CD4-positive, alpha-beta memory T cell (primary cell): Measurements from ENCODE around the gene GPR78. TPM values are rescaled to one million over a fixed set of nuclear protein-coding genes. Genes with fewer than 3 reads are reported as not detected.

Source experiments
- CTCF ChIA-PET: fragments of 350-600 bp; sonication (Branson Sonifier 250); formaldehyde crosslinking; loops from one replicate; lab custom pipeline; 2021; ENCODE audit warnings: inconsistent platforms; ENCODE audit not compliant: partially characterized antibody; lab: Charles Lee
- POLR2A ChIA-PET: fragments of 350-600 bp; sonication (Branson Sonifier 250); formaldehyde crosslinking; loops from one replicate; lab custom pipeline; 2021; ENCODE audit not compliant: partially characterized antibody; lab: Charles Lee
- DNase-seq, 5 donors: peaks; one replicate each; pipeline versions ENCODE4 v3.0.0 to v3.0.0-alpha.2; 2020 to 2022; ENCODE audit warnings: mixed read lengths in 1 of 5
- H3K27ac ChIP-seq: one replicate; pipeline ENCODE4 v1.7.0; 2013; ENCODE audit warnings: low read depth, low read length
- H3K27me3 ChIP-seq: 2 replicates; pipeline ENCODE4 v1.7.0; 2013; ENCODE audit warnings: mild to moderate bottlenecking, low read length, moderate library complexity; ENCODE audit not compliant: insufficient read depth
- H3K36me3 ChIP-seq: 2 replicates; pipeline ENCODE4 v1.7.0; 2013; ENCODE audit warnings: mild to moderate bottlenecking, low read length, moderate library complexity; ENCODE audit not compliant: insufficient read depth
- H3K4me1 ChIP-seq: 2 replicates; pipeline ENCODE4 v1.7.0; 2013; ENCODE audit warnings: mild to moderate bottlenecking, low read length, moderate library complexity; ENCODE audit not compliant: insufficient read depth
- H3K4me3 ChIP-seq, 2 donors: one replicate each; pipeline ENCODE4 v1.7.0; 2013; ENCODE audit warnings: low read length in 2 of 2, mild to moderate bottlenecking in 1 of 2
- H3K9me3 ChIP-seq, 2 donors: one replicate each; pipeline ENCODE4 v1.7.0; 2013; ENCODE audit warnings: low read length in 2 of 2, control low read depth in 1 of 2; ENCODE audit not compliant: control insufficient read depth in 1 of 2
- H3K27ac Mint-ChIP-seq, 7 donors: one replicate each; pipeline ENCODE4 v1.8.0; 2020 to 2021; ENCODE audit warnings: mixed read lengths in 7 of 7, mild to moderate bottlenecking in 6 of 7, inconsistent platforms in 3 of 7, moderate library complexity in 3 of 7
- H3K27me3 Mint-ChIP-seq, 2 donors: one replicate each; pipeline ENCODE4 v1.8.0; 2020 to 2021; ENCODE audit warnings: mixed read lengths in 2 of 2
- H3K36me3 Mint-ChIP-seq, 2 donors: one replicate each; pipeline ENCODE4 v1.8.0; 2020 to 2021; ENCODE audit warnings: mixed read lengths in 2 of 2, inconsistent platforms in 1 of 2, mild to moderate bottlenecking in 1 of 2
- H3K4me1 Mint-ChIP-seq, 4 donors: one replicate each; pipeline ENCODE4 v1.8.0; 2020 to 2021; ENCODE audit warnings: mixed read lengths in 4 of 4, mild to moderate bottlenecking in 1 of 4
- H3K4me3 Mint-ChIP-seq, 8 donors: one replicate each; pipeline ENCODE4 v1.8.0; 2020 to 2021; ENCODE audit warnings: mixed read lengths in 8 of 8, mild to moderate bottlenecking in 7 of 8, moderate library complexity in 6 of 8, inconsistent platforms in 3 of 8
- H3K9me3 Mint-ChIP-seq, 8 donors: one replicate each; pipeline ENCODE4 v1.8.0; 2020 to 2021; ENCODE audit warnings: mixed read lengths in 8 of 8, mild to moderate bottlenecking in 5 of 8, inconsistent platforms in 3 of 8, moderate library complexity in 1 of 8
- intact Hi-C: fragments of 100-400 bp; cut with micrococcal nuclease; formaldehyde crosslinking; loops from one replicate; pipeline ENCODE4 v1.15.1; 2023
- polyA plus RNA-seq, 2 donors: library from polyadenylated mRNA; unstranded; fragments of 300-500 nt; fragmentation: Illumina TruSeq; gene quantifications; one replicate each; pipeline ENCODE4 v1.2.3, GENCODE V29; 2021
- total RNA-seq, 2 experiments: library from RNA; stranded (reverse); gene quantifications; one replicate each; pipeline ENCODE4 v1.2.3, GENCODE V29; 2021

The GPR78 gene
- total and polyA plus RNA-seq, 4 experiments from 2014 or later, result not detected

DNA sequence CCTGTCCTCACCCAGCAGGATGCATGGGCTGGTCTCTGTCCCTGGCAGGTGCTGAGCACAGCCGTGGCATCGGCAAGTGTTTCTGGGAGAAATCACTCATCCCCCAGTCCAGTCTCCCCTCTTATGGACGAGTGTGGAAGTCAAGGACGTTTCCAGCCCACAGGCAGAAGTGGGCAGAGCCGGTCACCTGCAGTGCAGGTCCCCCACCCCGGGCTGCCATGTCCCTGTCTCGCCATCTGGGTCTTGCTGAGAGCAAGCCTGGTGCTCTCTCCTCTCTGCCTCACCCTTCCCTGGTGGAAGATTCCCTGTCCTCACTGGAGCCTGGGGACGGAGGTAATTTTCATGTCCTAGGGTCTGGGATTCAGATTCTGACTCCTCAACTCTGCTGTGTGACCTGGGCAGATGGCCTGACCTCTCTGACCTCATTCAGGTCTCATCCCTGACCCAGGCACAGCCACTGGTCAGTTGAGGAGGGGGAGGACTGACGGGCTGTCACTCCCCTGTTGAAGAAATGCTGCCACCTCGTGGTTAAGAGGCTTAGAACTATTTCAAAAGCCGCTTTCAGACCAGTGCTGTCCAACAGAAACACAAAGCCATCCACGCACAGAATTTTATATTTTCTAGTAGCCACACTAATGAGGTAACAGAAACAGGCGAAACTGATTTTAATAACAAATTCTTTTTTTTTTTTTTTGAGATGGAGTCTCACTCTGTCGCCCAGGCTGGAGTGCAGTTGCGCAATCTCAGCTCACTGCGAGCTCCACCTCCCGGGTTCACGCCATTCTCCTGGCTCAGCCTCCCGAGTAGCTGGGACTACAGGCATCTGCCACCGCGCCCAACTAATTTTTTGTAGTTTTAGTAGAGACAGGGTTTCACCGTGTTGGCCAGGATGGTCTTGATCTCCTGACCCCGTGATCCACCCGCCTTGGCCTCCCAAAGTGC lies 14.2 kb downstream of the GPR78 start:
- H3K27me3 ChIP-seq, result no peaks in the 10 kb centered on the region
- CTCF ChIA-PET, result interaction anchor here (0.7 kb wide), 1 partner anchor 950 kb away, joined by 3 read pairs; no protein-coding TSS in a partner anchor
- H3K27ac ChIP-seq, result no peak overlapping the region
- intact Hi-C loops, result no loop called here
- Mint-ChIP-seq H3K27me3 (peaks cover 17 to 22% of the 10 kb centered on the region in 2 donors), H3K27ac (no peak overlapping the region), H3K4me1 (no peaks in the 10 kb centered on the region), H3K36me3 (no peaks in the 10 kb centered on the region), H3K9me3 (peaks cover 0 to 2% (median 0%) of the 10 kb centered on the region in 8 donors), H3K4me3 (no peak overlapping the region)
- H3K4me3 ChIP-seq, result no peak overlapping the region
- H3K36me3 ChIP-seq, result no peaks in the 10 kb centered on the region
- H3K9me3 ChIP-seq, result no peaks in the 10 kb centered on the region
- no peak for DNase-seq
- H3K4me1 ChIP-seq, result no peaks in the 10 kb centered on the region
- POLR2A ChIA-PET, result no interaction called here

DNA sequence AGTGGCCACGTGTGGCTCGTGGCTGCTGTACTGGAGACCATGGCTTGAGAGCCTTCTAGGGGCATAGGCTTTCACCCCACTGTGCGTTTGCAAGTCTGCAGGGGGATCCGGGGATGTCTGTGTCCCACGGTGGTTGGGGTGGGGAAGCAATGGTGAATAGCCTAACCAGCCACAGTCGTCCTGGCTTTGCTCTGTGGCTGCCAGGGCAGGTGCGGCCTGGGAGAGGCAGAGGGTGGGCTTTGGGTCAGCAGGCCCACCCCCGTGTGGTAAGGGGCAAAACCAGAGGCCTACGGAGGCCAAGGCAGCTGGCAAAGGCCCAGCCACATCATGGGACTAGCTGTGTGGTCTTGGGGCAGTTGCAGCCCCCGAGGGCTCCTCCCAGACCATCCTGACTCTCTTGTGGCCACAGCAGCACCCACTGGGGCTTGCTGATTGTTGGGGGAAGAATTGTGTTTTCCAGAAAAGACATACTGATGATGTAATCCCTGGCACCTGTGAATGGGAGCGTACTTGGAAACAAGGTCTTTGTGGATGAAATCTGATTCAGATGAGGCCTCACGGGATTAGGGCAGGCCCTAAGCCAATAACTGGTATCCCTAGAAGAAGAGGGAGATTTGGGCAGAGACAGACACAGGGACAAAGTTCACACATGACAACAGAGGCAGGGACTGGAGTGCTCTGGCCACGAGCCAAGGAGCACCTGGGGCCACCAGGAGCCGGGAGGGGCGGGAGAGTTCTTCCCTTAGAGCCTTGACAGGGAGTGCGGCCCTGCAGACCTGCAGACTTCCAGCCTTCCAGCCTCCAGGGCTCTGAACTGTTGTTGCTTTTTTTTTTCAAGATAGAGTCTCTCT lies 15.3 kb downstream of the GPR78 start:
- Histone ChIP-seq H3K27me3 (no peaks in the 10 kb centered on the region), H3K36me3 (no peaks in the 10 kb centered on the region)
- peaks cover 13 to 22% of the 10 kb centered on the region in 2 donors for H3K27me3 Mint-ChIP-seq

DNA sequence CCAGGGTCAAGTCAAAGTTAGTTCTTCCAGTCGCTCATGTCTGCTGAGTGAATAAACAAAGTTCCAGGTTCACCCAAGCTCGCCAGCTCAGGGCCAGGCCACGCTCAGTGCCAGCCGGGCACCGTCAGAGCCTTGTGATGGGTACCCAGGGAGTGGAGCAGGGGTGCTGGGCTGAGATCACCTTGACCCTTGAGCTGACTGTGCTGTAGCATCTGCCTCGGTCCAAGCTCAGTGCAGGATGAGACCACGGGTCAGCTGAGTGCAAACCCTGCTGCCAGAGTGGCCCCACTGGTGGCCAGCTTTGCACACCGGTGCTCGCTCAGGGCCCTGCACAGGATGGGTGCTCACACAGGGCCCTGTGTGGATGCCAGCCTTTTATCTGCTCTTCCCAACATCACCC lies 16.7 kb downstream of the GPR78 start:
- ChIA-PET POLR2A (no interaction called here), CTCF (no interaction called here)
- no peaks in the 10 kb centered on the region for H3K4me1 Mint-ChIP-seq
- no peak overlapping the region for H3K4me3 Mint-ChIP-seq
- no peaks in the 10 kb centered on the region for H3K36me3 ChIP-seq
- no peak for DNase-seq
- H3K4me1 ChIP-seq, result no peaks in the 10 kb centered on the region
- no peaks in the 10 kb centered on the region for H3K36me3 Mint-ChIP-seq
- intact Hi-C loops, result no loop called here
- H3K27ac ChIP-seq, result no peak overlapping the region
- peaks cover 0 to 2% (median 0%) of the 10 kb centered on the region in 8 donors for H3K9me3 Mint-ChIP-seq
- peaks cover 13 to 14% of the 10 kb centered on the region in 2 donors for H3K27me3 Mint-ChIP-seq
- H3K9me3 ChIP-seq, result no peaks in the 10 kb centered on the region
- H3K27me3 ChIP-seq, result no peaks in the 10 kb centered on the region
- H3K4me3 ChIP-seq, result no peak overlapping the region
- H3K27ac Mint-ChIP-seq, result no peak overlapping the region

More for the DNA sequence above, 15.3 kb downstream of the GPR78 start:
- intact Hi-C loops, result no loop called here
- H3K4me1 ChIP-seq, result no peaks in the 10 kb centered on the region
- no peak overlapping the region for H3K27ac Mint-ChIP-seq
- H3K4me3 Mint-ChIP-seq, result no peak overlapping the region
- ChIA-PET CTCF (interaction anchor here (0.7 kb wide), 1 partner anchor 951 kb away, joined by 3 read pairs; no protein-coding TSS in a partner anchor), POLR2A (no interaction called here)
- no peak overlapping the region for H3K27ac ChIP-seq
- no peaks in the 10 kb centered on the region for H3K9me3 ChIP-seq
- no peaks in the 10 kb centered on the region for H3K36me3 Mint-ChIP-seq
- H3K9me3 Mint-ChIP-seq, result peaks cover 0 to 2% (median 0%) of the 10 kb centered on the region in 8 donors
- no peak overlapping the region for H3K4me3 ChIP-seq
- H3K4me1 Mint-ChIP-seq, result no peaks in the 10 kb centered on the region
- DNase-seq, result no peak

DNA sequence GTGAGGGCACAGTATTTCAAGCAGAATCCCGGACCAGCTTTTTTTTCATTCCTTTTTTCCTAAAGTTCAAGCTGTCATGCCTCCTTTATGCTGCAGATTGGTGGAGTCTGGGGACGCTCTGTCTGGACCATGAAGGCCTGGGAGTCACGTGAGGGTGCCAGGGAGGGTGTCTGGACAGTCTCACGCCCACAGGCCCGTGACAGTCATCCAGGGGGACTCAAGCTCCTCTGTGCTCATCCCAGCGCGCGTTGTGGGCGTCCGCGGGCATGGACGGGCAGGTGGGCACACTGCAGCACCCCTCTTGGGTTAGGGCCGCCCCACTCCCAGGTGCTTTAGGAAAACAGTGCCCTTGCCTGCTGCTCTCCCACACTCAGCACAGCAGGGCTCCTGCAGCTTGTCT lies 17.1 kb downstream of the GPR78 start:
- Mint-ChIP-seq H3K27me3 (peaks cover 13 to 14% of the 10 kb centered on the region in 2 donors), H3K4me3 (no peak overlapping the region), H3K9me3 (peaks cover 0 to 2% (median 0%) of the 10 kb centered on the region in 8 donors)

DNA sequence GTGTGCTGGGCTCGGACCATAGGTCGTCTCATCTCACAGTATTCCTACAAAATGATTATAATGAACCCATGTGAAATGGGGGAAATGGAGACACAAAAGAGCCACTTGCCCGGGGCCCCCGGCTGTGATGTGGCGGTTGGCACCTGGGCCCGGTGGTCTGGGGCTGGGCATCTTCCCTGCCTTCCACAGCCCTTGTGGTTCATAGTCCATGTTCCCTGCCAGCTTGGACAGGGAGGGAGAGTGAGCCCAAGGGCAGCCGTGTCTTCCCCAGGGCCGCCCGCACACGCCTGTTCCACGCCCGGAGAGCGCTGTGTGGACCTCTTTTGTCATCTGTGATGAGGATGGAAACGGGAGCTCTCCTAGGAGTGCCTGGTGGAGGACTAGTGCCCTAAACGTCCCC lies 17.6 kb downstream of the GPR78 start:
- Mint-ChIP-seq H3K27me3 (peaks cover 13 to 16% of the 10 kb centered on the region in 2 donors), H3K27ac (no peak overlapping the region), H3K36me3 (no peaks in the 10 kb centered on the region), H3K4me3 (no peak overlapping the region), H3K4me1 (no peaks in the 10 kb centered on the region), H3K9me3 (peaks cover 0 to 2% (median 0%) of the 10 kb centered on the region in 8 donors)
- no peaks in the 10 kb centered on the region for H3K36me3 ChIP-seq
- intact Hi-C loops, result no loop called here
- H3K4me1 ChIP-seq, result no peaks in the 10 kb centered on the region
- ChIA-PET CTCF (interaction anchor here (1.2 kb wide), 1 partner anchor 10 kb away, joined by 4 read pairs; no protein-coding TSS in a partner anchor), POLR2A (no interaction called here)
- no peaks in the 10 kb centered on the region for H3K9me3 ChIP-seq
- DNase-seq, result no peak
- no peaks in the 10 kb centered on the region for H3K27me3 ChIP-seq
- no peak overlapping the region for H3K4me3 ChIP-seq
- H3K27ac ChIP-seq, result no peak overlapping the region

More for the DNA sequence above, 17.1 kb downstream of the GPR78 start:
- Histone ChIP-seq H3K27me3 (no peaks in the 10 kb centered on the region), H3K4me1 (no peaks in the 10 kb centered on the region), H3K9me3 (no peaks in the 10 kb centered on the region), H3K4me3 (no peak overlapping the region), H3K27ac (no peak overlapping the region), H3K36me3 (no peaks in the 10 kb centered on the region)
- DNase-seq, result no peak
- H3K27ac Mint-ChIP-seq, result no peak overlapping the region
- CTCF ChIA-PET, result no interaction called here
- no peaks in the 10 kb centered on the region for H3K36me3 Mint-ChIP-seq
- POLR2A ChIA-PET, result no interaction called here
- intact Hi-C loops, result no loop called here
- H3K4me1 Mint-ChIP-seq, result no peaks in the 10 kb centered on the region

DNA sequence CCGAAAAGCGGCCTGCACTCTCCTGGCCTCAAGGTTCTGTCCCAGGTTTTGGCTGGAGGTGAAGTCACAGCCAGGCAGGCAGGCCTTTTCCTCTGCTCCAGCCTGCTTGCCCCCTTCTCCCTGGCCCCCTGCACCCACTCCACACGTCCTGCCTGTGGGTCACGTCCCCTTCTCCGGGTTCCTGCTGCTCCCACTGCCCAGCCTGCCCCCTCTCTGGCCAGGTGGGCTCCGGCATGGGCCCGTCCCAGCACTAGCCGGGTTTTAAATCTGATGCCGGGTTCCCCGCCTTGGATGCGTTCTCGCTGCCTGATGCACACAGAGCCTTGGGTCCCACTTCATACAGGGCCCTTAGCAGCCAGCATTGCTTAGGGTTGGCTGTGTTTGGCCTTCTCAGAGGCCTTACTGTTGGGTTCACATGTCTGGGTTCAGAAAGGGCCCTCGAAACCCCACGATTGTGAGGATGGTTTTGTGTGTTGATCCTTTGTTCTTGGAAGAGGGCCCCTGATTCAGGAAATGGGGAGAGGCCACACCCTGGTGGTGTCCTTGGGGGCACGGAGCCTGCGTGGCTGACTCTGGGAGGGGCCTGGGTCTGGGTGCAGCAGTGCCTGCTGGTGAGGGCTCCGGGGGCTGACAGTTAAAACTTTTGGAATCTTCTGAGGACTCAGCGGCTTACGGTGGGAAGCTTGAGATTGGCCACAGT lies 18.3 kb downstream of the GPR78 start:
- Mint-ChIP-seq H3K9me3 (peaks cover 0 to 2% (median 0%) of the 10 kb centered on the region in 8 donors), H3K27ac (no peak overlapping the region), H3K27me3 (peaks cover 13 to 14% of the 10 kb centered on the region in 2 donors), H3K36me3 (no peaks in the 10 kb centered on the region), H3K4me3 (no peak overlapping the region), H3K4me1 (no peaks in the 10 kb centered on the region)
- intact Hi-C loops, result no loop called here
- H3K9me3 ChIP-seq, result no peaks in the 10 kb centered on the region
- ChIA-PET CTCF (interaction anchor here (1.2 kb wide), 1 partner anchor 9 kb away, joined by 4 read pairs; no protein-coding TSS in a partner anchor), POLR2A (no interaction called here)
- no peak for DNase-seq
- no peak overlapping the region for H3K4me3 ChIP-seq
- no peaks in the 10 kb centered on the region for H3K4me1 ChIP-seq
- no peaks in the 10 kb centered on the region for H3K36me3 ChIP-seq
- no peak overlapping the region for H3K27ac ChIP-seq
- H3K27me3 ChIP-seq, result no peaks in the 10 kb centered on the region
